ENCODE results near the gene MED27. TPM values are rescaled to one million over a fixed set of nuclear protein-coding genes. Genes with fewer than 3 reads are reported as not detected.

Gene MED27
- total RNA-seq, 1 donor from 2014 or later: 45.0 TPM

DNA sequence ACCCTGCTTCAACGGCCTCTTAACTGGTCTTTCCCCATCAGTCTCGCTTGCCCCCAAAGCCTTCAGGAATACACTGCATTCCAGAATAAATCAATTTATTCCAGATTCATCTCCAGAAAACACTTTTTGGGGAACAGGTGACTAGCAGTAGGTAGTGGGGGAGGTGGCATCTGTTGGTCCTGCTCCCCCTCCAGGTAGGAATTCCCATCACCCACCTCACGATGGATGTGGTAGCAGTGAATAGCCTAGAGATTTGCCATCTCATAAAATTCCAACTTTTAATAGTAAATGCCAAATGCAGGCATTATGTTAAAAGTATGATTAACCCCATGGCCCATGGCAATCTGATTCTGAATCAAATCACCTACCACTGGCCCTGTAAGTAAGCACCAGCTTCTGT, 142.7 kb downstream of the MED27 start:
- TF ChIP-seq CTCF (IDR thresholded peaks at IDR 0.05; ENCODE audit: partially characterized antibody, unreplicated experiment): no peak
- H3K36me3 Mint-ChIP-seq (ENCODE audit: unreplicated experiment): peaks cover 13% of the 10 kb centered on the region
- DNase-seq: no peak
- H3K4me1 Mint-ChIP-seq (ENCODE audit: low read depth, unreplicated experiment): peaks cover 14% of the 10 kb centered on the region
- no peak overlapping the region for H3K4me3 Mint-ChIP-seq (ENCODE audit: unreplicated experiment)
- H3K27ac Mint-ChIP-seq (ENCODE audit: unreplicated experiment): no peak overlapping the region
- H3K27me3 Mint-ChIP-seq (ENCODE audit: unreplicated experiment): peaks cover 2% of the 10 kb centered on the region
- peaks cover 2% of the 10 kb centered on the region for H3K9me3 Mint-ChIP-seq (ENCODE audit: unreplicated experiment)

- no peak overlapping the region for H3K4me3 Mint-ChIP-seq (ENCODE audit: unreplicated experiment)
- H3K9me3 Mint-ChIP-seq (ENCODE audit: unreplicated experiment): peaks cover 1% of the 10 kb centered on the region
- H3K4me1 Mint-ChIP-seq (ENCODE audit: low read depth, unreplicated experiment): peaks cover 13% of the 10 kb centered on the region
- DNase-seq: no peak
- no peak for TF ChIP-seq CTCF (IDR thresholded peaks at IDR 0.05; ENCODE audit: partially characterized antibody, unreplicated experiment)
- H3K27ac Mint-ChIP-seq (ENCODE audit: unreplicated experiment): no peak overlapping the region
- H3K27me3 Mint-ChIP-seq (ENCODE audit: unreplicated experiment): peaks cover 2% of the 10 kb centered on the region
- peaks cover 13% of the 10 kb centered on the region for H3K36me3 Mint-ChIP-seq (ENCODE audit: unreplicated experiment)
Measured at GRCh38 chr9:131934673-131935072, 145.0 kb downstream of the MED27 start.

GRCh38 chr9:131927091-131927490, 152.6 kb downstream of the MED27 start:
- Mint-ChIP-seq H3K27ac (ENCODE audit: unreplicated experiment) (no peak overlapping the region), H3K27me3 (ENCODE audit: unreplicated experiment) (no peaks in the 10 kb centered on the region), H3K9me3 (ENCODE audit: unreplicated experiment) (peaks cover 3% of the 10 kb centered on the region), H3K4me3 (ENCODE audit: unreplicated experiment) (no peak overlapping the region), H3K36me3 (ENCODE audit: unreplicated experiment) (no peaks in the 10 kb centered on the region), H3K4me1 (ENCODE audit: low read depth, unreplicated experiment) (peaks cover 25% of the 10 kb centered on the region)
- DNase-seq: no peak
- no peak for TF ChIP-seq CTCF (IDR thresholded peaks at IDR 0.05; ENCODE audit: partially characterized antibody, unreplicated experiment)

DNA sequence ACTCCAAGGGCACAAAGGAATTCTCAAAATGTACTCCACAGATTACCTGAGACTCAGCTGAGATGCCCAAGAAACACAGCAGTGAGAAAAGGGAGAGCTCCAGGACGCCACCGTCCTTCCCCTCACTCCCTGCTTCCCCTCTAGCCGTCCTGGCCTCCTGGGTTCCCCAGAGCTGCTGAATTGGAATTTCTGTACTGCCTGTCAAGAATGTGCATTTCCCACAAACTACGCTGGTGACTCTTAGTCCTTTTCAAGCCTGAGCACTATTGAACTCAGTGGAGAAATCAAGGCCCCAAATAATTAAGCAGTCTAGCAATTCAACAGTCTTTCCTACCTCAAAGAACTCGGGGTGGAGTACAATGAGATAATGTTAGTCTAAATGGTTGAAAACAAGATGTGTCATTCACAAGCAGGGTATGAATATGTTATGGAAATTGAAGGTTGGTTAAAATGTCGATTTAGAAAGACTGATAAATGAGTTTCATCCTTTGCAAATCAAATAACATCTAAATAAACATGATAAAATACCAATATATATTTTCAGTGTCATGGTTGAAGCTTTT, 153.2 kb downstream of the MED27 start:
- H3K9me3 Mint-ChIP-seq (ENCODE audit: unreplicated experiment): peaks cover 2% of the 10 kb centered on the region
- no peak for DNase-seq
- H3K4me3 Mint-ChIP-seq (ENCODE audit: unreplicated experiment): no peak overlapping the region
- H3K27ac Mint-ChIP-seq (ENCODE audit: unreplicated experiment): no peak overlapping the region
- peaks cover 25% of the 10 kb centered on the region for H3K4me1 Mint-ChIP-seq (ENCODE audit: low read depth, unreplicated experiment)
- no peaks in the 10 kb centered on the region for H3K27me3 Mint-ChIP-seq (ENCODE audit: unreplicated experiment)
- no peaks in the 10 kb centered on the region for H3K36me3 Mint-ChIP-seq (ENCODE audit: unreplicated experiment)
- TF ChIP-seq CTCF (IDR thresholded peaks at IDR 0.05; ENCODE audit: partially characterized antibody, unreplicated experiment): no peak

DNA sequence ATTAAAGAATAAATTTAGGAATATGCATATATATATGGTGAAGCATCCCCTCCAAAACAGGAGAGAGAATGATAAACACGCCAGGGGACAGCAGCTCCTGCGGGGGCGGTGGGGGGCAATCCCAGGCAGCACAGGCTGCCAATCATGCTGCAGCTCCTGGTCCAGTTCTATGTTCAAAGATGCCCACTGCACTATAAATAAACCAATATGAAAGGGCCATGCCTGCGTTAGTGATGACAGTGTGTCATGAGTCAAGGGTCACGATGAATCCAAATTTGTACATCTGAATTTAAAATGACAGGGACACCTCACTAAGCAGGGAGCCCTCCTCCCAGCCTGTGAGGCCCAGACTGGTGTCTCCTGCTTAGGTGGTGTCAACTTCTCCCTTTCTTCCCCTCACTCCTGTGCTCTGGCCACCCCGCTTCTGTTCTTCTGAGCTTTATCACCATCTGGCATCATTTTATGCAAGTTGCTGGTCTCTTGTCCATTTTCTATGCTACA, 153.9 kb downstream of the MED27 start:
- no peak for TF ChIP-seq CTCF (IDR thresholded peaks at IDR 0.05; ENCODE audit: partially characterized antibody, unreplicated experiment)
- Mint-ChIP-seq H3K27ac (ENCODE audit: unreplicated experiment) (no peak overlapping the region), H3K9me3 (ENCODE audit: unreplicated experiment) (peaks cover 2% of the 10 kb centered on the region), H3K4me1 (ENCODE audit: low read depth, unreplicated experiment) (peaks cover 25% of the 10 kb centered on the region), H3K4me3 (ENCODE audit: unreplicated experiment) (no peak overlapping the region), H3K27me3 (ENCODE audit: unreplicated experiment) (no peaks in the 10 kb centered on the region), H3K36me3 (ENCODE audit: unreplicated experiment) (no peaks in the 10 kb centered on the region)
- DNase-seq: no peak

Measured in glutamatergic neuron (in vitro differentiated cells).